Subcutaneous abdominal adipose tissue (tissue), 5 donors: ENCODE measurements around the gene YES1.
"Not testable (repeated sequence)": the region's sequence is repeated elsewhere in the genome, so short reads cannot be mapped to it uniquely, and the experiment has no call there.

Experiments
- H3K27ac ChIP-seq: one replicate; pipeline ENCODE4 v1.7.0; 2013; ENCODE audit warnings: low read depth, mild to moderate bottlenecking, inconsistent platforms, low read length, moderate library complexity
- H3K27me3 ChIP-seq, 5 donors: one replicate each; pipeline ENCODE4 v1.7.0; 2013; ENCODE audit warnings: low read length in 5 of 5, inconsistent platforms in 1 of 5; ENCODE audit not compliant: control insufficient read depth in 5 of 5, insufficient read depth in 4 of 5
- H3K36me3 ChIP-seq, 5 donors: one replicate each; pipeline ENCODE4 v1.7.0; 2013; ENCODE audit warnings: low read length in 5 of 5; ENCODE audit not compliant: control insufficient read depth in 5 of 5, insufficient read depth in 5 of 5
- H3K4me1 ChIP-seq, 5 donors: one replicate each; pipeline ENCODE4 v1.7.0; 2013; ENCODE audit warnings: low read length in 5 of 5, mild to moderate bottlenecking in 3 of 5, moderate library complexity in 1 of 5; ENCODE audit not compliant: control insufficient read depth in 5 of 5, insufficient read depth in 5 of 5
- H3K4me3 ChIP-seq, 5 donors: one replicate each; pipeline ENCODE4 v1.7.0; 2013; ENCODE audit warnings: low read length in 5 of 5, low read depth in 1 of 5
- H3K9ac ChIP-seq, 5 donors: one replicate each; pipeline ENCODE4 v1.7.0; 2013; ENCODE audit warnings: low read length in 5 of 5, mild to moderate bottlenecking in 4 of 5, moderate library complexity in 3 of 5
- H3K9me3 ChIP-seq, 5 donors: one replicate each; pipeline ENCODE4 v1.7.0; 2013; ENCODE audit warnings: low read length in 5 of 5; ENCODE audit not compliant: control insufficient read depth in 5 of 5
- donor health status: healthy.
- donor health status: healthy.
- donor health status: healthy.
- donor health status: healthy.
- donor health status: healthy.

The YES1 gene

GRCh38 chr18:732371-732770 lies 79.7 kb downstream of the YES1 start:
- peaks cover 13 to 42% (median 27%) of the 10 kb centered on the region in 5 donors for H3K36me3 ChIP-seq

GRCh38 chr18:731185-731584 lies 80.9 kb downstream of the YES1 start:
- no peak overlapping the region for H3K4me3 ChIP-seq

More at GRCh38 chr18:732371-732770, 79.7 kb downstream of the YES1 start:
- no peak overlapping the region for H3K27ac ChIP-seq
- no peaks in the 10 kb centered on the region for H3K27me3 ChIP-seq
- H3K4me3 ChIP-seq, result no peak overlapping the region
- H3K4me1 ChIP-seq, result no peaks in the 10 kb centered on the region
- H3K9ac ChIP-seq, result no peak overlapping the region
- H3K9me3 ChIP-seq, result no peaks in the 10 kb centered on the region

GRCh38 chr18:730692-731091 lies 81.3 kb downstream of the YES1 start:
- H3K36me3 ChIP-seq, result peaks cover 7 to 28% (median 17%) of the 10 kb centered on the region in 5 donors
- no peak overlapping the region for H3K4me3 ChIP-seq

More at GRCh38 chr18:731185-731584, 80.9 kb downstream of the YES1 start:
- H3K9me3 ChIP-seq, result no peaks in the 10 kb centered on the region
- H3K4me1 ChIP-seq, result no peaks in the 10 kb centered on the region
- no peak overlapping the region for H3K27ac ChIP-seq
- no peaks in the 10 kb centered on the region for H3K27me3 ChIP-seq
- H3K9ac ChIP-seq, result no peak overlapping the region
- peaks cover 7 to 32% (median 22%) of the 10 kb centered on the region in 5 donors for H3K36me3 ChIP-seq

GRCh38 chr18:730120-730519 lies 81.9 kb downstream of the YES1 start:
- peaks cover 7 to 25% (median 12%) of the 10 kb centered on the region in 5 donors for H3K36me3 ChIP-seq
- not testable (repeated sequence) for H3K4me3 ChIP-seq

More at GRCh38 chr18:730692-731091, 81.3 kb downstream of the YES1 start:
- Histone ChIP-seq H3K9me3 (no peaks in the 10 kb centered on the region), H3K27ac (no peak overlapping the region), H3K9ac (no peak overlapping the region), H3K4me1 (no peaks in the 10 kb centered on the region), H3K27me3 (no peaks in the 10 kb centered on the region)

GRCh38 chr18:725646-726045 lies 86.4 kb downstream of the YES1 start:
- peaks cover under 1 to 13% (median 3%) of the 10 kb centered on the region in 5 donors for H3K36me3 ChIP-seq
- no peaks in the 10 kb centered on the region for H3K27me3 ChIP-seq
- H3K27ac ChIP-seq, result no peak overlapping the region
- H3K4me3 ChIP-seq, result no peak overlapping the region
- H3K9me3 ChIP-seq, result no peaks in the 10 kb centered on the region
- H3K4me1 ChIP-seq, result no peaks in the 10 kb centered on the region
- H3K9ac ChIP-seq, result no peak overlapping the region

More at GRCh38 chr18:730120-730519, 81.9 kb downstream of the YES1 start:
- H3K27ac ChIP-seq, H3K4me1 ChIP-seq, H3K9me3 ChIP-seq, H3K9ac ChIP-seq, H3K27me3 ChIP-seq: not testable (repeated sequence)

- no peaks in the 10 kb centered on the region for H3K9me3 ChIP-seq
- no peaks in the 10 kb centered on the region for H3K27me3 ChIP-seq
- H3K4me3 ChIP-seq, result no peak overlapping the region
- H3K27ac ChIP-seq, result no peak overlapping the region
- H3K36me3 ChIP-seq, result peaks cover 0 to 12% (median 3%) of the 10 kb centered on the region in 5 donors
- H3K9ac ChIP-seq, result no peak overlapping the region
- no peaks in the 10 kb centered on the region for H3K4me1 ChIP-seq
These were observed 88.4 kb downstream of the YES1 start for GRCh38 chr18:723541-724080.

GRCh38 chr18:717003-717402 lies 95.0 kb downstream of the YES1 start:
- peaks cover 0 to 2% (median 0%) of the 10 kb centered on the region in 5 donors for H3K36me3 ChIP-seq

GRCh38 chr18:715626-716025 lies 96.4 kb downstream of the YES1 start:
- Histone ChIP-seq H3K9ac (no peak overlapping the region), H3K4me3 (no peak overlapping the region), H3K36me3 (peaks cover 0 to 2% (median 0%) of the 10 kb centered on the region in 5 donors)

More at GRCh38 chr18:717003-717402, 95.0 kb downstream of the YES1 start:
- Histone ChIP-seq H3K27me3 (no peaks in the 10 kb centered on the region), H3K9ac (no peak overlapping the region), H3K4me1 (peaks cover 0 to 5% (median 0%) of the 10 kb centered on the region in 5 donors), H3K27ac (no peak overlapping the region), H3K9me3 (no peaks in the 10 kb centered on the region), H3K4me3 (no peak overlapping the region)

GRCh38 chr18:713135-713490 lies 98.9 kb downstream of the YES1 start:
- Histone ChIP-seq H3K27ac (peak overlapping the region; percentile 46), H3K4me3 (peak overlapping the region; percentile 62 to 79 (median 74)), H3K9ac (peak overlapping the region in 2 of 5 donors; percentile 59 to 71), H3K4me1 (peaks cover 3 to 19% (median 13%) of the 10 kb centered on the region in 5 donors), H3K36me3 (peaks cover 0 to 10% (median 5%) of the 10 kb centered on the region in 5 donors), H3K9me3 (no peaks in the 10 kb centered on the region), H3K27me3 (no peaks in the 10 kb centered on the region)

More at GRCh38 chr18:715626-716025, 96.4 kb downstream of the YES1 start:
- peaks cover 3 to 16% (median 13%) of the 10 kb centered on the region in 5 donors for H3K4me1 ChIP-seq
- no peak overlapping the region for H3K27ac ChIP-seq
- no peaks in the 10 kb centered on the region for H3K9me3 ChIP-seq
- no peaks in the 10 kb centered on the region for H3K27me3 ChIP-seq

- H3K9ac ChIP-seq, result peak within 1 kb of the TSS; percentile 44 to 77 (median 73)
- peaks cover 0 to 9% (median 6%) of the 10 kb centered on the region in 5 donors for H3K36me3 ChIP-seq
- H3K27ac ChIP-seq, result peak within 1 kb of the TSS; percentile 74
- no peaks in the 10 kb centered on the region for H3K27me3 ChIP-seq
- peaks cover 3 to 19% (median 13%) of the 10 kb centered on the region in 5 donors for H3K4me1 ChIP-seq
- no peaks in the 10 kb centered on the region for H3K9me3 ChIP-seq
- peak within 1 kb of the TSS; percentile 74 to 94 (median 79) for H3K4me3 ChIP-seq
These were observed 99.5 kb downstream of the YES1 start, which contains the start of gene ENOSF1 for GRCh38 chr18:712401-713134. Gene ENOSF1 (minus strand): TSS chr18:712630. CDS start chr18:712587, 43 bp downstream.
